HFFc6 (cell line): ENCODE results near the gene LSMEM2. TPM values are rescaled to one million over a fixed set of nuclear protein-coding genes. Genes with fewer than 3 reads are reported as not detected.

Experiments
- DNase-seq: peaks from one replicate; pipeline ENCODE4 v3.0.0-alpha.2; 2018
- H3K27ac Mint-ChIP-seq: 2 replicates; pipeline ENCODE4 v1.8.0; 2020; ENCODE audit warnings: mild to moderate bottlenecking, mixed read lengths
- H3K27me3 Mint-ChIP-seq: 2 replicates; pipeline ENCODE4 v1.8.0; 2021; ENCODE audit warnings: mild to moderate bottlenecking, moderate library complexity, mixed read lengths; ENCODE audit not compliant: insufficient read depth
- H3K36me3 Mint-ChIP-seq: 2 replicates; pipeline ENCODE4 v1.8.0; 2021; ENCODE audit warnings: low read depth, mixed read lengths
- H3K4me1 Mint-ChIP-seq: 2 replicates; pipeline ENCODE4 v1.8.0; 2020; ENCODE audit warnings: low read depth, mixed read lengths
- H3K4me3 Mint-ChIP-seq: 2 replicates; pipeline ENCODE4 v1.8.0; 2020; ENCODE audit warnings: mild to moderate bottlenecking, moderate library complexity, mixed read lengths
- H3K9me3 Mint-ChIP-seq: 2 replicates; pipeline ENCODE4 v1.8.0; 2020; ENCODE audit warnings: mild to moderate bottlenecking, mixed read lengths
- total RNA-seq, 6 experiments: library from RNA; stranded (reverse); fragmentation: NEBNext Ultra II Directional; extraction: Animal tissue kit (Norgen Biotek cat#: 25700); gene quantifications; 2 replicates in 1 of 6; 3 replicates in 5 of 6; pipeline ENCODE4 v1.2.3, GENCODE V29; 2021
- TF ChIP-seq, protein P1 (sequence below): fragments of 200-600 bp; sonication (generic); IDR thresholded peaks from 2 replicates; pipeline ENCODE4 v1.5.0; 2021; ENCODE audit warnings: antibody characterized with exemption, mild to moderate bottlenecking

Gene LSMEM2
- total RNA-seq, 6 experiments from 2014 or later = 0.11 to 0.13 TPM; not detected in 4

DNA sequence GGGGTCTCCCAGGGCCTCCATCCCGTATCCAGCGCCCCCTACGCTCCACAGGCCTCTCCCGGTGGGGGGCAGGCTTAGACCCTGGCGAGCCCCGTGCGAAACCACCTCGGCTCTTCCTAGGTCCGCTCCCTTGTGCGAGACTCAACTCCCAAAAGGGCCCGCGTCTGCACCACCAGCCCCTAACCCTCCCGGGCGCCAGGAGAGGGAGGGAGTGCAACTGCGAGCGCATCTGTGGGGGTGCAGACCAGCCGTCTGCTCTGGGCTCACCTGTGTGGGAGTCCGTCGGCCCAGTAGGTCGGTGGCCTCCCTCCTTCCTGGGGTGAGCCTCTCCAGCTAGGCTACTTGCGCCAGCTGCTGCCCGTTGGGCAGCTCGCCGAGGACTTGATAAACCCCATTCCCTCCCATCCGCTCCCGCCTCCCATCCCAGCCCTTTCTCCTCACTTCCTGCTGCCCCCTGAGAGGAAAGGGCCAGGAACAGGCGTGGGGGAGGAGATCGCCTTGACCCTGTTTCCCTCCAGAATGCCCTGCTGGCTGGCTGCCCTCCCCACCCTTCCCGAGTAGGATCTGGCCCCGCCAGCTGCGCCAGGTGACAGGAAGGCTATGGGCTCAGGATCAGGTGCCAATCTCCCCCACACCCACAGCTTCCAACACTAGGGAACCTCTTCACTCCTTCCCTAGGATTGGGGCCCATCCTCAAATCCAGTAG is 43.7 kb downstream of the LSMEM2 start, which contains the start of gene HYAL2:
TSS of gene HYAL2 (minus strand) at position 360 of the 706 bp plus-strand sequence. CDS start 2,256 bp downstream, outside the sequence.
- H3K9me3 Mint-ChIP-seq = no peaks in the 10 kb centered on the region
- H3K4me1 Mint-ChIP-seq = peaks cover 17% of the 10 kb centered on the region
- H3K36me3 Mint-ChIP-seq = no peaks in the 10 kb centered on the region; the same call in 1 of the 2 replicates
- TF ChIP-seq, protein P1, sequence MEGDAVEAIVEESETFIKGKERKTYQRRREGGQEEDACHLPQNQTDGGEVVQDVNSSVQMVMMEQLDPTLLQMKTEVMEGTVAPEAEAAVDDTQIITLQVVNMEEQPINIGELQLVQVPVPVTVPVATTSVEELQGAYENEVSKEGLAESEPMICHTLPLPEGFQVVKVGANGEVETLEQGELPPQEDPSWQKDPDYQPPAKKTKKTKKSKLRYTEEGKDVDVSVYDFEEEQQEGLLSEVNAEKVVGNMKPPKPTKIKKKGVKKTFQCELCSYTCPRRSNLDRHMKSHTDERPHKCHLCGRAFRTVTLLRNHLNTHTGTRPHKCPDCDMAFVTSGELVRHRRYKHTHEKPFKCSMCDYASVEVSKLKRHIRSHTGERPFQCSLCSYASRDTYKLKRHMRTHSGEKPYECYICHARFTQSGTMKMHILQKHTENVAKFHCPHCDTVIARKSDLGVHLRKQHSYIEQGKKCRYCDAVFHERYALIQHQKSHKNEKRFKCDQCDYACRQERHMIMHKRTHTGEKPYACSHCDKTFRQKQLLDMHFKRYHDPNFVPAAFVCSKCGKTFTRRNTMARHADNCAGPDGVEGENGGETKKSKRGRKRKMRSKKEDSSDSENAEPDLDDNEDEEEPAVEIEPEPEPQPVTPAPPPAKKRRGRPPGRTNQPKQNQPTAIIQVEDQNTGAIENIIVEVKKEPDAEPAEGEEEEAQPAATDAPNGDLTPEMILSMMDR = no peak
- peaks cover 2% of the 10 kb centered on the region for H3K27me3 Mint-ChIP-seq
- H3K27ac Mint-ChIP-seq = peak within 1 kb of the TSS; percentile 98
- no peak for DNase-seq
- H3K4me3 Mint-ChIP-seq = peak within 1 kb of the TSS; percentile 88

DNA sequence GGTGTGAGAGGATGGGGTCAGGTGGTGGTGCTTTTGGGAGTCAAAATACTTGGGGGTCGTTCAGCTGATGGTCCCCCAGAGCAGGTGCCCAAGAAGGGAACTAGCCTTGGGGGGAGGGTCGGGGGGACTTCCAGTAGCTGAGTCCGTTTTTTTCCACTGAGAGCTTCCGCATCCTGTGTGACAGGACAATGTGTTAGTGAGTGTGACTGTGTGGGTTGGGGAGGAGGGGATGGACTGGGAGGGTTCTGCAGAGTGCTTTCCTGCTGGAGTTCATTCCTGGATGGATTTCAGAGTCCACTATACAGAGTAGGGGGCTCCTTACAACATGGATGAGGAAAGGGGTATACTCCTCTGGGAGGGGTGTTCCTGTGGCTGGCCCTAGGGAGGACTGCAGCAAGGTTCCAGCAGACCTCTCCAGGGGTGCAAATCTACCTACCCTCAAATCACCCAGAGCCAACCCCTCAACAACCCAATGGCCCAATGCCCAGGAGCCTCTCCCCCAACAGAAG is 44.3 kb downstream of the LSMEM2 start:
- Mint-ChIP-seq H3K9me3 (no peaks in the 10 kb centered on the region), H3K4me1 (peaks cover 17% of the 10 kb centered on the region), H3K27ac (peak overlapping the region; percentile 47), H3K4me3 (no peak overlapping the region), H3K36me3 (peaks cover 2% of the 10 kb centered on the region; the same call in 1 of the 2 replicates), H3K27me3 (peaks cover 4% of the 10 kb centered on the region)
- no peak for DNase-seq
- TF ChIP-seq, protein P1 = no peak

DNA sequence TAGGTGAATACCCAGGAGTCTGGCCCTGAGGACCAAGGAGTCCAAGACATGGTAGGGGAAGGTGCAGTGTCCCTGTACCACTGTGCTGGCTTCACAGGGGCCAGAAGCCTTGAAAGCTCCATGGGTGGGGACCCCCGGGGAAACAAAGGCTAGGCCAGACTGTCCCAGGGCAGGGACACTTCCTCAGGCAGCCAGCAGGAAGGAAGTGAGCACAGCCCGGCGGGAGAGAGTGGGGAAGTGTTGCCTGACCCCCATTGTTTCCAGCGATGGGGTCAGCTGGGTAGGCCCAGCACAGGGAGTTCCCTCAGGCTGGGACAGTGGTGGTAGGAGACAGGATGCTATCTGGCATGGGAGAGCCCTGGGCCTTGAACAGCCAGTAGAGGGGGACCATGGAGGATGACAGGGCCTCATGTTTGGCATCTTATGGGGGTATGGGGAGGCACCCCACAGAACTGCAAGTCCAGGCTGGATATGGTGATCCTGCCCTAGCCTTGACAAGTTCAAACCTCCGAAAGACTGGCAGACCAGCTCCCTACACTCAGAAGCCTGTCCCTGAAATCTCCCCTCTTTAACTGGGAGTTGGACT is 44.8 kb downstream of the LSMEM2 start:
- H3K4me3 Mint-ChIP-seq = no peak overlapping the region

DNA sequence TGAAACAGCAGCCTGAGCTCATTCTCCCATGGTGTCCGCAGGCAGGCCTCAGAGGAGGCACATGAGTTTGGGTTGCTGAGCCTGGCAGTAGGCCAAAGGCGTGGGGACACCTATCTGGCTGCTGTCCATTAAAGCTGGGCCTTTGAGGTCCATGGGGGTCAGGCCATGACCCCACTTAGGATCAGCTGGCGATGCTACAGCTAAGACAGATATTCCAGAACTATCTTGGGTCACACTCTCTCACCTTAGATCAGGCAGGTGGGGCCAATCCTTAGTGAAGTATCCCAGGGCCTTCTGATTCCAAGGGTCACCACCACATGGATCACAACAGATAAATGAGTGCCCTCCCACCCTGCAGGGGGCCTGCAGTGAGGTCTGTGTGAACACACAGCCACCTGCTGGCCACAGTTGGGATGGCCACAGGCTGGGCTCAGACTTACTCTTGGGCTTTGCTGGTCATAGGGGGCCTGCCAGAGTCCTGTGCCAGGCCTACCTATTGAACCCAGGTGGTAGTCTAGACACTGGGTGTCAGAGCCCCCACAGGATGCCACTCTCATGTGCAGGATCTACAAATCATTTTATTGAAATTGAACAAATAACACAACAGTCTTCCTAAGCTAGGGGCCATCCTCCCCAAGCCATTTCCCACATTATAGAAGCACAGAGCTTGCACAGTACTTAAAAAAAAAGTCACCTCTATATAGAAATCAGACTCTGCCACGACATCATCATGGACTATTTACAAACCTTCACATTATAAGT is 45.6 kb downstream of the LSMEM2 start:
- Mint-ChIP-seq H3K27ac (peak overlapping the region; percentile 44; the same call in 1 of the 2 replicates), H3K9me3 (no peaks in the 10 kb centered on the region), H3K4me3 (no peak overlapping the region), H3K36me3 (peaks cover 7% of the 10 kb centered on the region; the same call in 1 of the 2 replicates), H3K27me3 (peaks cover 4% of the 10 kb centered on the region), H3K4me1 (peaks cover 23% of the 10 kb centered on the region)
- TF ChIP-seq, protein P1 = peak; percentile 94
- DNase-seq = peak; percentile 46

More for the DNA sequence above, 44.8 kb downstream of the LSMEM2 start:
- Mint-ChIP-seq H3K4me1 (peaks cover 23% of the 10 kb centered on the region), H3K9me3 (no peaks in the 10 kb centered on the region), H3K27ac (no peak overlapping the region), H3K27me3 (peaks cover 4% of the 10 kb centered on the region), H3K36me3 (peaks cover 7% of the 10 kb centered on the region; the same call in 1 of the 2 replicates)
- TF ChIP-seq, protein P1 = no peak
- no peak for DNase-seq

DNA sequence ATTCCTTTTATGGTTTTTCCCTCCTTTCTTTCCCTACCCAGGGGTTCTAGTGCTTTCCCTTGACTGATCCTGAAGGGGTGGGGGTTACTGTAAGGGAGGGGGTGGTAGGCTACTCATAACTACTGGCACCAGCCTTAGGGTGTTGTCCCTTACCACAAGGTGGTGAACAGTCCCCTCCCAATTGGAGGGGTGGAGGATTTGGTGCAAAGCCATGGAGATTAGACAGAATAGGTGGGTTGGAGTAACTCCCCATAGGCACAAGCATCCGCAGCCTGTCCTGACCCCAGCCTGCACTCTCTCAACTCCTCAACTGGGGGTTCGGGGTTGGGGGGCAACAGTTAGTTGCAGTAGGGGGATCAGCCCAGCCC is 46.2 kb downstream of the LSMEM2 start:
- H3K27me3 Mint-ChIP-seq = peaks cover 4% of the 10 kb centered on the region
- no peak for DNase-seq
- no peak overlapping the region for H3K4me3 Mint-ChIP-seq
- H3K27ac Mint-ChIP-seq = no peak overlapping the region
- TF ChIP-seq, protein P1 = no peak
- H3K9me3 Mint-ChIP-seq = no peaks in the 10 kb centered on the region
- peaks cover 19% of the 10 kb centered on the region for H3K4me1 Mint-ChIP-seq
- peaks cover 7% of the 10 kb centered on the region; the same call in 1 of the 2 replicates for H3K36me3 Mint-ChIP-seq
